ENCODE data around the gene LRRFIP1.
"Not testable (repeated sequence)": the region's sequence is repeated elsewhere in the genome, so short reads cannot be mapped to it uniquely, and the experiment has no call there.

LRRFIP1 gene

DNA sequence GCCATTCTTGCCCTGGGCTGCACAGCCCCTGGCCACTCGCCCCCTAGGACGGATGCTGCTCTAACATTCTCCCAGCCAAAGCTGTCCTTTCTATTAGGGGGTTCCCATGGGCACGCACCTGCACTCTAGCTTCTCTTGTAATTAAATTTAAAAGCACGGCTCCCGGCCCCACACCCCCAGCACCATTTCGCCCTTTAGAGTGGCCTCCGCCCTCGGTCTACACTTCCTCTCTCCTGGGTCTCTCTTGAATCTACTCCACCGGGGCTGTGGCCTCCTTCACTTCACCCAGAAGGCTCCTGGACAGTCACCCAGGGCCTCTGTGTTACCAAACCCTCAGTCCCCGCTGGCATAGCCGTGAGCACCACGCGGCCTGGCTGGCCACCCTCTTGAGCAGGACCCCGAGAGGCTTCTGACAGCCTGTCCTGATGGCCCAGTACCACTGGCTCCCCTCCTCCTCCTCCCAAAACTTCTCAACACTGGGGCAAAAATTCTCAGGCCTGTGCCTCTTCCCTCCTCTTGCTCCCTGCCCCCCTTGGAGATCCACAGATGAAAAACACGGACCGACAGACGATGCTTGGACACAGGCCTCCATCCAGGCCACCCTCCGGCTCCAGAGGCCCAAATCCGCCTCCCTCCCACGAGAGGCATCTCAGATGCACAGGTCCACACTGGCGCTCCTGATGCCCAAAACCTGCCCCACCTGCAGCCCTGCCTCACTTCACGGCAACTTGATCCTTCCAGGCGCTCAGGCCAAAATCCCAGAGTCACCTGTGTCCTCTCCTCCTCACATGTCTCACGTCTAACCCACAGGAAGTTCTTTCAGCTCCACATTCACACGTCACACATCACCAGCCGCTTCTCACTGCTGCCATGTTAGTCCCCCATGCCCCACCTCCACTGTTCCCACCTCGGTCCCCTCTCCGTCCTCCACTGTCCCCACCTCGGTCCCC is 29.9 kb upstream of the LRRFIP1 start:
- DNase-seq (ENCODE audit: low spot score), result no peak

DNA sequence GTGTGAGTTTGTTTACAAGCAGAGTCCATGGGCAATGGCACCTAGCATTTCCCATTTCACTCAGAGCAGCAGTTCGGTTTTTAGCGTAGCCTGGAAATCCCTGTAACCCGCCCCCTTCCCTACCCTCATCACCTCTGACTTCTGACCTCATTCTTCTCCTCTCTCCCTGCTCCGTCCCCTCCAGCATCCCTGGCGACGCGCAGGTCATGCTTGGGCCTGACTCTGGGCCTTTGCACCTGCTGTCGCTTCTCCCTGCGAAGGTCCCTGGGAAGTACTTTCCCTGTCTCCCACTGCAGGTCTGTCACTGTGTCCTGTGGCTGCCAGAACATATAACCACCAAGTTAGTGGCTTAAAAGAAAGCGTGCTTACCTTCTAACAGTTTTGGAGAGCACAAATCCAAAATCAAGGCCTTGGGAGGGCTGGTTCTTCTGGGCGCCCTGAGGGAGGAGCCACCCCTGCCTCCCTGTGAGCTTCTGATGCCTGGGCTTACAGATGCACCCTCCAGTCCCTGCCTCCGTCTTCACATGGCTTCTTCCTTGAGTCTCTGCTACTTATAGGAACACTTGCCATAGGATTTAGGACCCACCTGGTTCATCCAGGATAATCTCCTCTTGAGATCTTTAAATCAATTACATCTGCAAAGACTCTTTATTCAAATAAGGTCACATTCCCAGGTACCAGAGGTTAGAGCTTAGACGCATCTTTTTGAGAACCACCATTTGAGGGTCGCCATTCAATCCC is 28.7 kb upstream of the LRRFIP1 start:
- no peak for DNase-seq (ENCODE audit: low spot score)

DNA sequence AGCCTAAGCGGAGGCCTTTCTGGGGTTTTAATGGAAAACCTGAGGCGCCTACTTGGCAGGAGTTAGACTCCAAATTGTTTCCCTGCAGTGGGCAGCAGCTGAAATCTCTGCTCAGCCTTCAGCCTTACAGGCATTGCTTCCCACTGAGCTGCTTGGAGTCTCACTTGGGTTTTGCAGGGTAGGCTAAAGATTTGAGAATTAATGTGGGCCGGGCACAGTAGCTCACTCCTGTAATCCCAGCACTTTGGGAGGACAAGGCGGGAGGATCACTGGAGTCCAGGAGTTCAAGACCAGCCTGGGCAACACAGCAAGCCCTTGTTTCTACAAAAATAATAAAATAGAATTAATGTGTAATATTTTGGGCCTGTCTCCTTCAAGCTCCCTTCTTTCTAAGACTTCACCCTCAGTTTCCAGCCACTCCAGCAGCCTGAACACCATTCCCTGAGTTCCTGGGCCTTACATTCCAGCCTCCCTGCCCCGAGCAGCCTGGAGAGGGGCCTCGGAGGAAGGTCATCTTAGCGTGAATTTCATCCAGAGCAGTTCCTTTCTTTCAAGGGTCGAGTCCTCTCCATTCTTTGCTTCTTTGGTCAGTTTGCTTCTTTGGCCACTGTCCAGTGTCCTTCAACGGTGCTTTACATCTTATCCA is 27.8 kb upstream of the LRRFIP1 start:
- no peak for DNase-seq (ENCODE audit: low spot score)

DNA sequence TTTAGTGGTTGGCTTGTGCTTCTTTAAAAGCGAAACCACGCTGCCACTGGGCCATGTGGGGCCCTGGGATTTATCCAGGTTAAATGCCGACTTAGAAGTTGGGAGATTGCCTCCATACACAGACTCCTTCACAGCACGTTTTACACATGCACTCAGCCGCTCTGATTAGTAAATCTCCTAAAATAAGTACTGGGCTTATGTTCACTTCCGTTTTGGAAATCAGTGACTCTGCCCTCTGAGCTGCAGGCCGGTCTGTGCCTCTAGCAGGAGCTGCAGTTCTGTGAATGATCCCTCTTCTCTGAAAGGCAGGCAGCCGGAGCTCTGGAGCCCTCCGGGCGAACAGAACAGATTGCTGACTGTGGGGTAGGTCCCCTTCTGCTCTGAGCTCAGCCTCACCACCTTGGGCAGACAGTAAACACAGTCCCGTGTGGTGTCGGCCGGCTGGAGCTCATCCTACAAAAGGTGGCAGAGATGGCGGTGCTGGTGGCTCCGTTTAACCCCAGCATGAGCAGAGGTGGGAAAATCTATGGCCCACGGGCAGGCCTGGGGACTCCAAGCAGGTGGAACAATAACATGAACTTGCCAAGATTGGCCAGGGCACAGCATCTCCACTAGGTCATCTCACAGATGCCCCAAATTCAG is 27.1 kb upstream of the LRRFIP1 start:
- peak; percentile 44 for DNase-seq (ENCODE audit: low spot score)

DNA sequence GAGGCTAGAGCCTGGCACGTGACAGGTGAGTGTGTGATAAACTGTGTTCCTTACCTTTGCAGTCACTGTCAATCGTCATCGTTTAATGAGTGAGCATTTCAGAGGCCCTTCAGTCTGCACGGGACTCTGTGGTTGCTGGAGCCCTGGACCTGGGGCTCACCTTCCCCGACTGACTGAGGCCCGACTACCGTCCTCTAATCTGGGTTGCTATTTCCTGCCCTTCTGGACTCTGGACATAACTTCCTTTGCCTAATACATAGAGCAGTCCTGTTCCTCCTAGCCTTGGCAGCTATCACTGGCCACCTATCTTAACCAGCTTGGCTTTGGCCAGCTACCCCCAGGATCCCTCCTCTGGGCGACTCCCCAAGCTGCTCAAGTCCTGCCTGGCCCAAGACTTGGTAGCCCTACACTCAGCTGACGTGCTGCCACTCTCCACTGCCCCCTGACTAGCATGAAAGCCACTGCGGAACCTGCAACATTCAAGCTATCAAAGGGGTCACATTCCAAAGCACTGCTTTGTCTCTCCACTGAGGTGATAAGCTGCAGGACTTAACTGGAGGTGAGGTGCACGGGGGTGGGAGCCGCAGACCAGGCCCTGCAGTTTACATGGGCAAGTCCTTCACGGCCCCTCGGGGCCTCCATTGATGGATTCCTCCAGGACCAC is 25.8 kb upstream of the LRRFIP1 start:
- DNase-seq (ENCODE audit: low spot score), result no peak

DNA sequence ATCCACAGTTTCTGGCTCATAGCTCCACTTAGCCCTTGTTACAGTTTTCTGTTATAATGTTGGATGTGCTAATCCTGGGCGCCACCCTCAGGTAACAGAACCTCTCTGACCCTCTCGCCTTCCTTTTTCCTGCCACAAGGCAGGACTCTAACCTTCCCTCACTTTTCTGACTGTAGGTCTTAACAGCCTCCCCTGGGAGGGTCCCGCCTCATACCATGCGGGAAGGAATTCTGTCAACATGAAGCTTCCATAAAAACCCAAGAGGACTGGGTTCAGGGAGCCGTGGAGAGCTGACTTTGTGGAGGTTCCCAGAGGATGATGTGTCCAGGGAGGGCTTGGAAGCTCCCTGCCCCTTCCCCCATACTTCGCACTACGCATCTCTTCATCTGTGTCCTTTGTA is 25.0 kb upstream of the LRRFIP1 start:
- no peak for DNase-seq (ENCODE audit: low spot score)

DNA sequence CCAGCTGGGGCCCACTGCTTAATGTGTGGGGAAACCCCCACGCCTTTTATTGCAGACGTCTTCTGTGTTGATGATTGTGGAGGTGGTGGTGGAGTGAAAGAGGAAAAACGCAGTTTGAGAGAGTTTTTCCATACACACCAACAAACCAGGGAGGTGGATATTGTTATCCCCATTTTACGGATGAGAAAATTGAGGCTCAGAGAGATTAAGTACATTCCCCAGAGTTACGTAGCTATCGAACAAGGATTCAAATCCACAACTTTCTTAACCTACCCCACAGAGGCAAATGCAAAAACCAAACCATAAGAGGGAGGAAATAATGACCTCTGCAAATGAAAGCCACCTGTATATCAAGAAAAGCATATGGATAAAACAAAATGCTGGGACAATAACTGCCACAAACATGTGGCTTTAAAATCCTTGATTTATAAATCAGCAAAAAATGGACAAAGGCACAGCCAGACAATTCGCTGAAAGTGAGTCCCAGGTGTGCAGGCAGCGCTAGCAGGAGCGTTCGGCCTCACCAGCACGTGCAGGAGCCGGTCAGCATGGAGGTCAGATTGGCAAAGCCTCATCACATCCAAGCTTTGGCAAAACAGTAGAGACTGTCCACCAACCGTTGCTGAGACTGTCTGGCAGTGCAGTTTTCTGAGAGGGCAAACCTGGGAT is 24.2 kb upstream of the LRRFIP1 start:
- DNase-seq (ENCODE audit: low spot score), result no peak

DNA sequence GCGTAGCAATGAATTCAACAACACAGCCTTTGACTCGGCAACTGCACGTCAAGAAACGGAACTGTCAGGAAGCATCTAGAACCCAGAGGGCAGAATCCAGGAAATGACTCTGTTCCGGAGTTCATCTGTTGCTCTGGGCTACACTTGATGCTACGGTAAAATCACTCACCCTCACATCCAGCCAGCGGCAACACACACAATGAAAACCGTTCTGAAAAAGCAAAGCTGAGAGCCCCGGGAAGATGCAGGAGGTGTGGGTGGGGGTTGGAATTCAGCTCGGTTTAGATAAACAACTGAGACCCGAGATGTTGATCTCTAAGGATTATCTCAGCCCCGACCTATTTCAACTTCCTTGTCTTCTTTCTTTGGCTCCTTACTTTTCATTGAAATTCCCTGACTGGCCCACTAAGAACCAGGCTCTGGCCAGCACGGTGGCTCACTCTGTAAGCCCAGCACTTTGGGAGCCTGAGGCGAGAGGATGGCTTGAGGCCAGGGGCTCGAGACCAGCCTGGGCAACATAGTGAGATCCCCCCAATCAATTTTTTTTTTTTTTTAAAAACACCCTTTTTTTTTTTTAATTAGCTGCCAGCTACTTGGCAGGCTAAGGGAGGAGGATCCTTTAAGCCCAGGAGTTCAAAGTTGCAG is 23.5 kb upstream of the LRRFIP1 start:
- DNase-seq (ENCODE audit: low spot score), result peak; percentile 32

DNA sequence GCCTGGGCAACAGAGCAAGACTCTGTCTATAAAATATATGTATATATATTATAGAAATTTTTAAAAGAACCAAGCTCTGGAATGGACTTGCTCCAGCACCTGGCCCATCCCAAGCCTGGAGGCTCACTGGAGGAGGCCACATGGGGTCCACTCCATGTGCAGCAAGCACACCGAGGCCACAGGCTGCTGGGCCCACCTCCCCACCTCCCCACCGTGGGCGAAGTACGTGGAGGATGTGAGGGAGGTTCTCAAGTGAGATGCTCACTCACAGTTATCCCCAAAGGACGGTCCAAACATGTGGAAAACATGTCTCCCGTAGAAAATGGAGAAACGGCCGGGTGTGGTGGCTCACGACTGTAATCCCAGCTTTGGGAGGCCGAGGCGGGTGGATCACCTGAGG is 23.0 kb upstream of the LRRFIP1 start:
- no peak for DNase-seq (ENCODE audit: low spot score)

DNA sequence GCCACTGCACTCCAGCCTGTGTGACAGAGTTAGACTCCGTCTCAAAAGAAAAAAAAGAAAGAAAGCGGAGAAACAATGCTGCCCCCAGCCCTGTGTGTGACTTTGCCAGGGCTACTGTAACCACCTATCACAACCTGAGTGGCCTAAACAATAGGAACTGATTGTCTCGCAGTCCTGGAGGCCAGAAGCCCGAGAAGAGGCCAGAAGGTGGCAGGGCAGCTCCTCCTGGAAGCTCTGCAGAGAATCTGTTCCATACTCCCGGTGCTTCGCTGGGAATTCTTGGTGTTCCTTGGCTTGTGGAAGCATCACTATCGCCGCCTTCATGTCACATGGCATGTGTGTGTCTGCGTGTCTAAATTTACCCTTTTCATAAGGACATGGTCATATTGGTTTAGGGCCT is 22.4 kb upstream of the LRRFIP1 start:
- DNase-seq (ENCODE audit: low spot score), result peak; percentile 42

DNA sequence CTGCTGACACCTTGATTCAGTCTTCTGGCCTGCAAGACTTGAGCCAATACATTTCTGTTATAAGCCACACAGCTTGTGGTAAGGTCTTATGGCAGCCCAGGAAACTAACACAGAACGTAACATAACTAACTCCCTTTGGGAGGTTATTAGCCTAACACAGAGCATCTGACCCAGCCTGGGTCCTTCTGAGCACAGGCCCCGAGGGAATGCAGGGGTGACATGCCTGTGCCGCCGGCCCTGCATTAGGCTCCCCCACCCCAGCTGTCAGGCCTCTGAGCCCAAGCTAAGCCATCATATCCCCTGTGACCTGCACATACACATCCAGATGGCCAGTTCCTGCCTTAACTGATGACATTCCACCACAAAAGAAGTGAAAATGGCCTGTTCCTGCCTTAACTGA is 20.9 kb upstream of the LRRFIP1 start:
- not testable (repeated sequence) for DNase-seq (ENCODE audit: low spot score)

DNA sequence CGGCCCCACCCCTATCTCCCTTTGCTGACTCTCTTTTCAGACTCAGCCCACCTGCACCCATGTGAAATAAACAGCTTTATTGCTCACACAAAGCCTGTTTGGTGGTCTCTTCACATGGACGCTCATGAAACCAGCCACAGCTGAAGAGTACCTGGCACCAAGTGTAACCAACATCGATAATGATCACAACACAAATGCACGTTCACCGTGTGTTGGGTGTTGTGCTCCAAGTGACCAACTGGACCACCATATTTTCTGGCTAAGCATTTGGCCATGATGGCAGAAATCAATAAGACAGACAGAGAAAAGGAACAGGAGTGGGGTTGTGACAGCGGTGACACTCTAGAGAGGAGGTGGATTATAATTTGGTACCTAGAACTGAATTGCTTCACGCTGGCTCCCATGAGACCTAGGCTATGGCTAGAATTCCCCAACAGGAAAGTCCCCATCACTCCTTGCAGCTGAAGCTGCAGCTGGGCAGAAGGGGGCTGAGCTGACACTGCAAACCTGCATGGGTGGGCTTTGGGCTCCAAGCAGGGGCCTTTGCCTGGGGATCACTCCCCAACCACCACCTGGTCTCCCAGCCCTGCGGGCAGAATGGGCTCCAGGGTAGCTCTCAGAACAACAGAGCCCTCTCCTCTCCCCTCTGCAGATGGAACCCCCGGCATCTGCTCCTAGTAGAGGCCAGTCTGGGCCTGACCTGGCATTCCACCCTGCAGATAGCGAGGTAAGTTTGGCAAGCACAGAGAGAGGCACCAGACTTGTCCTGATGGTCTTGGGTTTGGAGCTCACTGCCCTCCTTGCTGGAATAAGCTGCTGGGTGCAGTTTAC is 14.6 kb upstream of the LRRFIP1 start:
- DNase-seq (ENCODE audit: low spot score), result no peak

DNA sequence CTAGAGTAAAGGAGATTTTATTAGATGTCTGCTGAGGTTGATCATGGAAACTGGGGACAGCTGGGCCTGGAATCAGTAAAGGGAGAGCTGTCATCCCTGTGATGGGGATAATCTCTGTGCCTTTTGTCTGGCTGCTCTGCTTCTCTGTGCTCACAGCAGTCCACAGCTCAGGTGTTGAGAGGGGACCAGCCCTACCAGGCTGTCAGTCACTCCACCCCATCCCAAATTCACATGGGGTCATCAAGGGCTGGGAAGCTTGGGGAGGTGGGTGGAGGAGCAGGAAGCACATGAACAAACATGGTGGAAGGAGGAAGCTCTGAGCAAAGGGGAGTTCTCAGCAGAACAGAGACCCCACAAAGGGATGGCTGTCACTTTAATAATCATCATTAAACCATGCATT is 13.7 kb upstream of the LRRFIP1 start:
- DNase-seq (ENCODE audit: low spot score), result no peak

DNA sequence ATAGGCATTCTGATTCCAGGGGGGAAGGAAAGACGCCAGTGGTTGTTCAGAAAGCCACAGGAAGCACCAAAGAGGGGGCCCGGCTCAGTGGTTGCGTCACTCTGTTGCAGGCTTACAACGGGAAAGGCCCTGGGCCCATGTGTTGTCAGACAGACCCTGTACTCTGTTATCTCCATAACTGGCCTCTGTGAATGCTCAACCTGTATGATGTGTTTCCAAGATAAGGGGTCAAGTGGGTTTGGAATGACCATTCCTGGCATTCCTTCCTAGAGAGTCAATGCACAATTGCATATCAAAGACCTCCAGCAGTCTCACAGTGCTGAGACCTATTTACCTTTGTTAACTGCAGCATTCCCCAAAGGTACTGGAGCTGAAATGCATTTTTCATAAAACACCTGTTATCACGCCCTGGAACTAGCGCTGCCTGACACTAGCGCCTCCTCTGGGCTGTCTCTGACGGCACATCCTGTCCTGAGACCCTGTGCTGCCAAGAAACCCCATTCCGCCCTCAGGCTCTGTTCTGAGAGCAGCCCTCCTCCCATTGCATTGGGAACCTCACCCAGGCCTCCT is 13.2 kb upstream of the LRRFIP1 start:
- DNase-seq (ENCODE audit: low spot score), result peak; percentile 93

DNA sequence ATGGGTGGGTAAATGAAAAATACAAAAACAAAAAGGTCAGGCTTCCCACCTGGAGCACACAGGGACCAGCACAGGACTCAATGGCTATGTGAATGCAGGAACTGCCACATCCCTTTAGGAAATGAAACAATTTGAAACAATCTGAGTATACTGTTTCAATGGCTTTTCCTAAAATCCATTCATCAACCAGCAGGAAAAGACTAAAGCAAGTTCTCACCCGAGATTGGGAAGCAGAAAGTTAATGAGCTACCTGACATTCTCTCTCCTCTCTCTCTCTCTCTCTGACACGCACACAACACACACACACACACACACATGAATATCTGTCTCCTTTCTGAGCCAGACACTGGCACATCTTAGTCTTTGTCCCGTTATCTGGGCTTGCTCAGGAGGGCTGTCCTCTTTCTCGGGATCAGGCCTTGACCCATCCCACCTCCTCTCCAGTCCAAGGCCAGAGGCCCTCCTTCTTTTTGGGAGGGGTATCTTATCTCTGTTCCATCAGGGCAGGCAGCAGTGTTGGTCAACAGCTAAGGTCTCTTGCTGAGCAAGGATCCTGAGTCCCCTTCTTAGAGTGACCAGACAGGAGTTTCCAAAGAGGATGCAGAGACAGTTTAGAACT is 11.6 kb upstream of the LRRFIP1 start:
- DNase-seq (ENCODE audit: low spot score), result peak; percentile 60

DNA sequence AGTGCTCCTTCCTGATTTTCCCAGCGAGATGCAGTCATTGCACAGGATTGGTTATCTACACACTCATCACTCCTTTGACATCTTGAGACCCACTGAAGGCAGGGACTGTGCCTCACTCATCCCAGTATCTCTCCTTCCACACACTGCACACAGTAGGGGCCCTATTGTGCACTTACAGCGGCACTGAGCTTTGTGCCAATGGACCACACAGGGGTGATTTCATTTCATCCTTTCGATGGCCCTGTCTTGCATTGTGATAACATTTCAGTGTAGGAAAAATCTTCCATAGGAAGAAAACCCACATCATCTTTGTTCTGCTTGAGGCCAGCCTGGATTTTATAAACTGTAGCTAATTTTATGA is 11.0 kb upstream of the LRRFIP1 start:
- no peak for DNase-seq (ENCODE audit: low spot score)

DNA sequence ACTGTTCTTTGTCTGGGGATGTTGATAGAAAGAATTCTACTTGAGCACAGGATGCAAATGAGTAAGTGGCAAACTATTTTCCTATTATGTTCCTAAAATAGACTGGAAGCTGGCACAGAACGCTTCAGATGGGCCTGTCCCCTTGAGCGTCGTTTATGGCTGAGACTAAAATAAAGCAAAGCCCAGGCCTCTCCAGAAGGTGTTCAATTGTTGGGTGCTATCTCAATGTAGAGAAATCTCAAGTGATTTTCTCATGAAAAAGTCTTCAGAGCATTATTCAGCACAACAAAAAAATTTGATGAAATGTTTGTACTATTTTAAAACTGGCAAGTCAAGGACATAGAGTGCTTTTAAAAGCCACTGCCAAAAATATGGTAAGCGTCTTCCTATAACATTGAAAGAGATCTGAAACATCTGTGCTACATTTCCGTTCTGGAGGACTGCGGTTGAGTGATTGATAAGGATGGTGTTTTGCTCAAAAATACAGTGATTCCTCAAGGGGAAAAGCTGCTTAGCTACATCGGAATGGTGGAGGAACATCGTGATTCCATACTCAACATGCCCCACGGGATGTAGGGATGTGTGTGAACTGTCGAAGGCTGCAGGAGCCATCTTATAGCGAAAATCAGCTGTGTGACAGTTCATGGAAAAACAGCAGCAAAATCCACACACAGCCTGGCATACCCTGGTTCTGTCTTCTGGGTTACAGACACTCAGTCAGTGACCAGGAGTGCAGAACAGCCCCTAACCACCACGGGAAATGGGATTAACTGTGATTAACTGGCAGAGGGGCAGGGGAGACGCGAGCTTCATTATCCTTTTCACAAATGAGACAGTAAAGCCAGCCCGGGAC is 10.4 kb upstream of the LRRFIP1 start:
- peak; percentile 37 for DNase-seq (ENCODE audit: low spot score)

DNA sequence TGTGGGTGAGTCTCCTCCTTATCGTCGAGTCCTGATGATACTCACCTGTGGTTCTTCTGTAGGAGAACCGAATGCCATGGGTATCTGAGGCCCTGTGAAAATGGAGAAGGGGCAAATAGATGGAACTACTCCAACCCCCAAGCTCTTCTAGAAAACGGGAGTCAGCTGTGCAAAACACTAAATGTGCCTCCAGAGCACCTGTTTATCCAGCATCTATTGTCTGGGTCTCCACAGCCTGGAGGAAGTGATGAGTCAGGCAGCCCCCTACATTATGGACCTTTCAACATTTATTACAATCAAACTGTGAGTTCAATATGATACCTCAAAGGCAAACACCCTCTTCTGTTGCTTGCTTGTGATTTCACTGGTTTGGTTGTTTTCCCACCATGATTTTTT is 9.8 kb upstream of the LRRFIP1 start:
- DNase-seq (ENCODE audit: low spot score), result no peak

All from kidney tubule cell (primary cell).